MM.1S (cell line): ENCODE measurements around the gene FSD1.

ENCODE experiments used
- CTCF ChIP-seq: fragments of 300-600 bp; sonication (generic); IDR thresholded peaks from 2 replicates; pipeline ENCODE4 v1.5.1; 2016; ENCODE audit warnings: antibody characterized with exemption, low read length, mixed read lengths
- EZH2 ChIP-seq: fragments of 300-600 bp; sonication (generic); optimal IDR thresholded peaks from 2 replicates; pipeline ENCODE3; 2017; ENCODE audit warnings: low read depth, mild to moderate bottlenecking, antibody characterized with exemption, low read length, mixed read lengths
- EZH2phosphoT487 ChIP-seq: fragments of 300-600 bp; sonication (generic); IDR thresholded peaks from 2 replicates; pipeline ENCODE4 v1.6.1; 2018; ENCODE audit warnings: antibody characterized with exemption, low read length

- TF ChIP-seq CTCF (no peak), EZH2 (no peak), EZH2phosphoT487 (no peak)
These were observed 50.5 kb downstream of the FSD1 start for GRCh38 chr19:4354897-4355296.
